GM12892 (cell line): ENCODE data around the gene GOLM1.

Experiments
- POLR2A ChIP-seq: IDR thresholded peaks from 2 replicates; pipeline ENCODE4 v1.6.1; 2011; ENCODE audit warnings: low read depth, low read length, control low read depth
- POLR2AphosphoS5 ChIP-seq: IDR thresholded peaks from 2 replicates; pipeline ENCODE4 v1.6.1; 2011; ENCODE audit warnings: low read depth, low read length, control low read depth

GRCh38 chr9:86097510-86098224 lies 1.7 kb downstream of the GOLM1 start:
- TF ChIP-seq POLR2AphosphoS5, result no peak
- no peak for TF ChIP-seq POLR2A
